ENCODE results near the gene DLEU7. TPM values are rescaled to one million over a fixed set of nuclear protein-coding genes. Genes with fewer than 3 reads are reported as not detected.

DLEU7 gene
- total and polyA plus RNA-seq, 9 of the 15 experiments (the other 6 are each of a cell fraction or from before 2014, with no cell fraction given) = 0.03 to 0.06 TPM; not detected in 7

DNA sequence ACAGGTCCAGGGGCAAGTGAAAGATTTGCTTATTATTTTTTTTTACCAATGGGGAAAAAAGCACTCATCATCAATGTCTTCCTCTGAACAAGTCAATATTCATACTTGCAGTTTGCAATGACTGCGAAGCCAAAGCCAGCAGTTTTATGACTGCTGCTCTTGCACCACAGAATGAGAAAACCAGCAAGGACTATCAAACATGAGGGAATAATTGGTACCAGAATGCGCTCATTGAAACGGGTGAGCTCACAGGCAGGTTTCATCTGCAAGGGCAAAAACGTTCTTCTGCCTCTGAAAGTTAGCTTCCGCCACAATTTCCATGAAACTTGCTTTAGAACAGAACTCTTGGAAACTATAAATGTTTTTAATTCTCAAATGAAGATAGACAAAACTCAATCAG, 5.5 kb downstream of the DLEU7 start:
- DNase-seq (ENCODE audit: extremely low read depth in 1 of 4, low spot score in 3 of 4) = no peak
- Histone ChIP-seq H3K36me3 (ENCODE audit: control insufficient read depth, insufficient read depth, low read length) (no peaks in the 10 kb centered on the region), H3K27me3 (ENCODE audit: control insufficient read depth in 2 of 2, insufficient read depth in 2 of 2, low read length in 2 of 2) (peaks cover 3 to 8% of the 10 kb centered on the region in 2 experiments; a peak in 2 of 5 replicates), H2AFZ (ENCODE audit: low read depth, low read length) (no peak overlapping the region), H3K4me2 (ENCODE audit: insufficient read depth, low read length) (no peak overlapping the region), H3K9me3 (replicated peaks; ENCODE audit: control insufficient read depth, insufficient read depth, low read depth, low read length) (no peaks in the 10 kb centered on the region), H3K27ac (ENCODE audit: extremely low read depth, low read depth, low read length) (no peak overlapping the region), H3K79me2 (ENCODE audit: control insufficient read depth, insufficient read depth, low read length) (no peaks in the 10 kb centered on the region), H3K9me1 (ENCODE audit: control insufficient read depth, insufficient read depth, low read length) (no peaks in the 10 kb centered on the region), H3K9ac (ENCODE audit: insufficient read depth in 1 of 2, low read depth in 2 of 2, low read length in 2 of 2) (no peak overlapping the region), H4K20me1 (replicated peaks; ENCODE audit: control insufficient read depth, insufficient read depth, low read length) (no peaks in the 10 kb centered on the region), H3K4me1 (replicated peaks in 1 of 2; ENCODE audit: control insufficient read depth in 2 of 2, insufficient read depth in 2 of 2, low read length in 2 of 2) (no peaks in the 10 kb centered on the region), H3K4me3 (no peak overlapping the region)
- in situ Hi-C loops (cut with MboI) (no loop called here), intact Hi-C loops (cut with micrococcal nuclease) (no loop called here)
- POLR2A ChIA-PET = no interaction called here
- BruUV-seq (replicated peaks) = no TSS peak
- CTCF ChIA-PET (ENCODE audit: low intra/inter-chr PET ratio) = no interaction called here
- no peak for TF ChIP-seq ZFP36 (IDR thresholded peaks at IDR 0.05; ENCODE audit: low read depth, low read length, partially characterized antibody)
- no peak for TF ChIP-seq MCM5 (IDR thresholded peaks at IDR 0.05; ENCODE audit: low read depth)
- TF ChIP-seq RFX1 (IDR thresholded peaks at IDR 0.05) = no peak
- no peak for TF ChIP-seq ZNF77 (CRISPR knock-in tag; IDR thresholded peaks at IDR 0.05)
- TF ChIP-seq, protein P1, sequence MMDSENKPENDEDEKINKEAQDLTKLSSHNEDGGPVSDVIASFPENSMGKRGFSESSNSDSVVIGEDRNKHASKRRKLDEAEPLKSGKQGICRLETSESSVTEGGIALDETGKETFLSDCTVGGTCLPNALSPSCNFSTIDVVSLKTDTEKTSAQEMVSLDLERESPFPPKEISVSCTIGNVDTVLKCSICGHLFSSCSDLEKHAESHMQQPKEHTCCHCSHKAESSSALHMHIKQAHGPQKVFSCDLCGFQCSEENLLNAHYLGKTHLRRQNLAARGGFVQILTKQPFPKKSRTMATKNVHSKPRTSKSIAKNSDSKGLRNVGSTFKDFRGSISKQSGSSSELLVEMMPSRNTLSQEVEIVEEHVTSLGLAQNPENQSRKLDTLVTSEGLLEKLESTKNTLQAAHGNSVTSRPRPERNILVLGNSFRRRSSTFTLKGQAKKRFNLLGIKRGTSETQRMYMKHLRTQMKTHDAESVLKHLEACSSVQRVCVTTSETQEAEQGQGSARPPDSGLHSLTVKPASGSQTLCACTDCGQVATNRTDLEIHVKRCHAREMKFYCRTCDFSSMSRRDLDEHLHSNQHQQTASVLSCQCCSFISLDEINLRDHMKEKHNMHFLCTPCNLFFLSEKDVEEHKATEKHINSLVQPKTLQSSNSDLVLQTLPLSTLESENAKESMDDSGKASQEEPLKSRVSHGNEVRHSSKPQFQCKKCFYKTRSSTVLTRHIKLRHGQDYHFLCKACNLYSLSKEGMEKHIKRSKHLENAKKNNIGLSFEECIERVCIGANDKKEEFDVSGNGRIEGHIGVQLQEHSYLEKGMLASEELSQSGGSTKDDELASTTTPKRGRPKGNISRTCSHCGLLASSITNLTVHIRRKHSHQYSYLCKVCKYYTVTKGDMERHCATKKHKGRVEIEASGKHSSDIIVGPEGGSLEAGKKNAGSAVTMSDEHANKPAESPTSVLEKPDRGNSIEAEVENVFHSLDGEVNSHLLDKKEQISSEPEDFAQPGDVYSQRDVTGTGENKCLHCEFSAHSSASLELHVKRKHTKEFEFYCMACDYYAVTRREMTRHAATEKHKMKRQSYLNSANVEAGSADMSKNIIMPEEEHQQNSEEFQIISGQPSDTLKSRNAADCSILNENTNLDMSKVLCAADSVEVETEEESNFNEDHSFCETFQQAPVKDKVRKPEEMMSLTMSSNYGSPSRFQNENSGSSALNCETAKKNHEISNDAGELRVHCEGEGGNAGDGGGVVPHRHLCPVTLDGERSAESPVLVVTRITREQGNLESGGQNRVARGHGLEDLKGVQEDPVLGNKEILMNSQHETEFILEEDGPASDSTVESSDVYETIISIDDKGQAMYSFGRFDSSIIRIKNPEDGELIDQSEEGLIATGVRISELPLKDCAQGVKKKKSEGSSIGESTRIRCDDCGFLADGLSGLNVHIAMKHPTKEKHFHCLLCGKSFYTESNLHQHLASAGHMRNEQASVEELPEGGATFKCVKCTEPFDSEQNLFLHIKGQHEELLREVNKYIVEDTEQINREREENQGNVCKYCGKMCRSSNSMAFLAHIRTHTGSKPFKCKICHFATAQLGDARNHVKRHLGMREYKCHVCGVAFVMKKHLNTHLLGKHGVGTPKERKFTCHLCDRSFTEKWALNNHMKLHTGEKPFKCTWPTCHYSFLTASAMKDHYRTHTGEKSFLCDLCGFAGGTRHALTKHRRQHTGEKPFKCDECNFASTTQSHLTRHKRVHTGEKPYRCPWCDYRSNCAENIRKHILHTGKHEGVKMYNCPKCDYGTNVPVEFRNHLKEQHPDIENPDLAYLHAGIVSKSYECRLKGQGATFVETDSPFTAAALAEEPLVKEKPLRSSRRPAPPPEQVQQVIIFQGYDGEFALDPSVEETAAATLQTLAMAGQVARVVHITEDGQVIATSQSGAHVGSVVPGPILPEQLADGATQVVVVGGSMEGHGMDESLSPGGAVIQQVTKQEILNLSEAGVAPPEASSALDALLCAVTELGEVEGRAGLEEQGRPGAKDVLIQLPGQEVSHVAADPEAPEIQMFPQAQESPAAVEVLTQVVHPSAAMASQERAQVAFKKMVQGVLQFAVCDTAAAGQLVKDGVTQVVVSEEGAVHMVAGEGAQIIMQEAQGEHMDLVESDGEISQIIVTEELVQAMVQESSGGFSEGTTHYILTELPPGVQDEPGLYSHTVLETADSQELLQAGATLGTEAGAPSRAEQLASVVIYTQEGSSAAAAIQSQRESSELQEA (IDR thresholded peaks at IDR 0.05; ENCODE audit: low read depth) = no peak
- no peak for TF ChIP-seq MTA3 (IDR thresholded peaks at IDR 0.05; ENCODE audit: borderline replicate concordance)
- TF ChIP-seq FOSL1 (tag; conservative IDR thresholded peaks at IDR 0.05) = no peak
- TF ChIP-seq CBFA2T2 (conservative IDR thresholded peaks at IDR 0.05) = no peak
- TF ChIP-seq BACH1 (tag; IDR thresholded peaks at IDR 0.05) = no peak
- no peak for TF ChIP-seq ZNF408 (CRISPR knock-in tag; IDR thresholded peaks at IDR 0.05; ENCODE audit: low read depth)
- no peak for TF ChIP-seq ZNF134 (CRISPR knock-in tag; conservative IDR thresholded peaks at IDR 0.05)
- TF ChIP-seq CC2D1A (IDR thresholded peaks at IDR 0.05) = no peak
- TF ChIP-seq MEIS2 (IDR thresholded peaks at IDR 0.05; ENCODE audit: partially characterized antibody) = no peak
- TF ChIP-seq, protein P2, sequence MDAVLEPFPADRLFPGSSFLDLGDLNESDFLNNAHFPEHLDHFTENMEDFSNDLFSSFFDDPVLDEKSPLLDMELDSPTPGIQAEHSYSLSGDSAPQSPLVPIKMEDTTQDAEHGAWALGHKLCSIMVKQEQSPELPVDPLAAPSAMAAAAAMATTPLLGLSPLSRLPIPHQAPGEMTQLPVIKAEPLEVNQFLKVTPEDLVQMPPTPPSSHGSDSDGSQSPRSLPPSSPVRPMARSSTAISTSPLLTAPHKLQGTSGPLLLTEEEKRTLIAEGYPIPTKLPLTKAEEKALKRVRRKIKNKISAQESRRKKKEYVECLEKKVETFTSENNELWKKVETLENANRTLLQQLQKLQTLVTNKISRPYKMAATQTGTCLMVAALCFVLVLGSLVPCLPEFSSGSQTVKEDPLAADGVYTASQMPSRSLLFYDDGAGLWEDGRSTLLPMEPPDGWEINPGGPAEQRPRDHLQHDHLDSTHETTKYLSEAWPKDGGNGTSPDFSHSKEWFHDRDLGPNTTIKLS (IDR thresholded peaks at IDR 0.05; ENCODE audit: borderline replicate concordance, low read depth) = no peak
- TF ChIP-seq SMC3 (conservative IDR thresholded peaks at IDR 0.05; ENCODE audit: insufficient read depth, low read depth, low read length) = no peak
- no peak for TF ChIP-seq PRMT5 (CRISPR knock-in tag; IDR thresholded peaks at IDR 0.05)
- WGBS (ENCODE audit: insufficient coverage, low coverage, missing lambda C conversion rate) = 6% methylated on average over 5 of the region's 5 CpGs
- ATAC-seq = no peak
- no peak for FAIRE-seq

Measured in K562 (cell line).